HG03280 (cell line): ENCODE measurements around the gene SPSB3.
"Not testable (repeated sequence)": the region's sequence is repeated elsewhere in the genome, so short reads cannot be mapped to it uniquely, and the experiment has no call there.

Experiments
- ATAC-seq: cut with Tn5 transposase; IDR thresholded peaks from one replicate; pipeline ENCODE4 v1.9.1; 2021; ENCODE audit warnings: mild to moderate bottlenecking, moderate library complexity; ENCODE audit not compliant: unreplicated experiment

Gene SPSB3

DNA sequence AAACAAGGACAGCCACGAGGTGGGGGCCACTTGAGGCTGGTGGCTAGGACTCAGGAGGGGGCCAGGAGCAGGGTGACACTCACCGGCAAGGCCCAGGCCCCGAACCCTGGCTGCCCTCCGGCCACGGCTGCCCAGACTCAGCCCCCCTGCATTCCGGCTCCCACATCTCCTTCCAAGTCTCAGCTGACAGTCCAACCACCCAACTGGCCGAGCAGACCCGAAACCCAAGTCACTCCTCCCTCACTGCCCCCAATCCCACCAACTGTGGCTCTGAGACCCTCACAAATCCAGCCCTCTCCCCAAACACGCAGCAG lies 34.9 kb upstream of the SPSB3 start:
- no peak for ATAC-seq

DNA sequence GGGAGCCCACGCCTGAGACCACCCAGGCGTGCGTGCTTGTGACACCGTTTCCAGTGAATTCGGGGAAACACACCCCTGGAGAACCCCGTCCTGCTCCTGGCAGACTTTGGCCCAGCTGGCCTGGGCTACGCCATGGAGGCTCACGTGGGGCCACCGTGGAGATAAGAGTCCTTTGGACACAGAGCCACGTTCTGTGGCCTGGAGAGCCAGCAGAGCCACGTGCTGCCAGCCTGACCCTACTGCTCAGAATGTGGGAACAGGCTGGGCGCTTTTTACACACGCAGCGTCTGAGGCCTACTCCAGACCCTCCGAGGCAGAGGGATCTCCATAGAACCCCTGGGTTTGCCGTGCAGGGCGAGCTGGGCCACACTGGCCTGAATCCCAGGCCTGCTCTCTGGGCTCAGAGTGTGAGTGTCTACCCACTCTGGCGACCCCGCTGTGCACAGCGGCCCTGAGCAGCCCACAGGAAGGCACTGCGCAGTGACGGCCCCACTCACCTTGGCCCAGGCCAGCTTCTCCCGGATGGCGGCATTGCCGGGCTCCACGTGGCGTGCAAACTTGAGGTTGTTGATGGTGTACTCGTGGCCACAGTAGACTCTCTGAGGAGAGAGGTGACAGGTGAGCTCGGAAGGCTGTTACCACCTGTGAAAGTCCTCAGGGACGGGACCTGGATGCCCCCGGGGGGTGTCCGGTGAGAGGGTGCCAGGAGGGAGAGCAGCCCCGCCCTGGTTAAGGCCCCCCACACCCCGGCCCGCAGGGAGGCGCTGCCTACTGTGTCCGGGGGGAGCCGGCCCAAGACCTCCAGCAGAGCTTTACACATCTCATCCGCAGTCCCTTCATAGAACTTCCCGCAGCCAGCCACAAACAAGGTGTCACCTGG lies 34.3 kb upstream of the SPSB3 start:
- no peak for ATAC-seq

DNA sequence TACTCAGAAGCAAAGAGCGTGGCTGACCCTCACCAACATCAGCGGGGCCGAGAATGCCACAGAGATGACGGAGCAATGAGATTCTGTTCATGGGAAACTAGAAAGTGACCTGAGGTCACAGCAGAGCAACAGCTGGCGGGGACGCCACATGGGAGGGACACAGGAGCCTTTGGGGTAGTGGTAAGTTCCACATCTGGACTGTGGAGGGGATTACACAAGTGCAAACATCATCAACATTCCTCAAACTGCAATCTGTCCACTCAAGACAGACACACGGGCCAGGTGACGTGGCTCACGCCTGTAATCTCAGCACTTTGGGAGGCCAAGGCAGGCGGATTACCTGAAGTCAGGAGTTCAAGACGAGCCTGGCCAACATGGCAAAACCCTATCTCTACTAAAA lies 33.1 kb upstream of the SPSB3 start:
- no peak for ATAC-seq

DNA sequence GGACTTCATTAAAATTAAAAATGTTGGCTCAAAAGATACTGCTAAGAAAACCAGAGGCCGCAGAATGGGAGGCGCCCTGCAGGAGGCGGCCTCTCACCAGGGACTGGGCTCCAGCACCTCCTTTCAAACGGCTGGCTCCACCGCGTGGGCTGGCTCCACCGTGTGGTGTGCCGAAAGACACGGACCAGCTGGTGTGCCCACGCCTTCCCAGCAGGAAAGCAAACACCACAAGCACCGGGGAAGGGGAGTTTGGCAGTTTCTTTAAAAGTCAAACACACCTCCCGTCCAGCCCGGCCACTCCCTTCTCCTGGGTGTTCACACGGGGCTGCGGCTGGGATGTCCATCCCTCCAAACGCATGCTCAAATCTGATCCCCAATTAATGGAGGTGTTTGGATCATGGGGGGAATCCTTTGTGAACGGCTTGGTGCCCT lies 30.4 kb upstream of the SPSB3 start:
- no peak for ATAC-seq

DNA sequence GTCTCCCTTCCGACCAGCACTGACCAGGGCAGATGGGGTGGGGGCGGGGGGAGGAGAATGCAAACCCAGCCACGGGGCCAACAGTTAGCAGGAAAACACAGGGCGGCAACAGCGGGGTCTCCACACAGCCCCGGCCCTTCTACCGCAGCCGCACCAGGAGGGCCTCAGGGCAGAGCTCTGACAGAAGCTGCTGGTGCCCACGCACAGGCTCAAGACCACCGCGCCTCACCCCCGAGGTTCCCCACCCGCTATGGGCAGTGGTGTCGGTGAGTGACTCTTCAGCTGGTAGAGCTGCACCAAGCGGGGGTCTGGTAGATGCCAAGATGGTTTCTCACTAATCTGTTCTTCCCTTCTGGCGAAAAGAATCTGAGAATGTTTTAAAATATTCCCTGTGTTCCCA lies 28.2 kb upstream of the SPSB3 start:
- no peak for ATAC-seq

DNA sequence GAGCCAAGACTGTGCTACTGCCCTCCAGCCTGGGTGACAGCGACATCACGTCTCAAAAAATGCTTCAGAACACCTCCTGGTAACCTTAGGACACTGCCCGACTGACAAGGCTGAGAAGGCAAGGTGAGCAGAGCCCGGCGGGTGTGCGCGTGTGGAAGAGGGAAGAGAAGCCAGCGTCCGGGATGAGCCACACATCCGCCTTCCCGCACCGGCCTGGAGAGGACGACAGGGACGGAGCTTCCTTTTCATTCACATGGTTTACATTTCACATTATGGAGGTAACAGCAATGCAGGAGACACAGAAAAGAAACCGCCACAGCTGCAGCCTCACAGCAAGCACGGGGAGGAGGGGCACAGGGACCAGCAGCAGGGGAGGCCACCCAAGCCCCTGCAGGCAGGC lies 27.7 kb upstream of the SPSB3 start:
- no peak for ATAC-seq

DNA sequence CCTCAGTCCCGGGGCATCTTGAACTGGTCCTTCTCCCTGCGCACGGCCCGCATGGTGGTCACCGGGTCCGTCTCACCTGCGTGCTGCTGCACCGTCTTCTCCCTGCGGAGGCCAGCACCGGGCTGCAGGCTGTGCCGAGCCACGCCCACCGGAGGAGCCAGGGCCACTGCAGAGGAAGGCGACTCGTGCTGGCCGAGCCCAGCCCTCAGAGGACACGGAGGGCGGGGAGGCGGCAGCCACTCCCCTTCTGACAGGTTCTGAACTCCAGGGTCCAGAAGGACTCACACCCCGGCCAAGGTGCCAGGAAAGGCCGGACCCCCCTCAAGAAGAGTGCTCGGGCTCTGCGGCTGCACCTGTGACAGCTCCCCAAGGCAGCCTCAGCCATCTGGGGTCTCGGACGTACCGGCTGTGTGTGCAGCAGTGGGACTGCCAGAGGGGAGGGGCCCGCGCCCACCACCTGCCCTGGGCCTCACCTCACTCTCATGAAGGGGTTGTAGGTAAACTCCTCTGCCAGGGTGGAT lies 27.0 kb upstream of the SPSB3 start:
- no peak for ATAC-seq

DNA sequence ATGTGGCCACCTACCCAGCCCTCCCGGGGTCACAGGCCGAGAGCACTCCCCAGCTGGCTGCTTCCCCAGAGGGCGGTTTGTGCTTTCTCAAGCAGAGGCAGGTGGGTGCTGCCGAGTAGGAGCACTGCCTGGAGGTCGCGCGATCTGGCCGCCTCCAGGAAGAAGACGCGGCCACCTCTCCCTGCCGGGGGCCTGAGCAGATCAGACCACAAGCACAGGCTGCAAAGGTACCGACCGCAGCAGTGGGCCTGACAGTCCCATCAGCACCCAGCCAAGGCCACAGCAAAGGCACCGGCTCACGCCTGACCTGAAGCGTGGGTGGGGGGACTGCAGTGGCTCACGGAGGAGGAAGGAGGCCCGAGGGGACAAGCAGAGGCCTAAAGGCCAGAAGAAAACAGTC lies 26.3 kb upstream of the SPSB3 start:
- ATAC-seq = no peak

DNA sequence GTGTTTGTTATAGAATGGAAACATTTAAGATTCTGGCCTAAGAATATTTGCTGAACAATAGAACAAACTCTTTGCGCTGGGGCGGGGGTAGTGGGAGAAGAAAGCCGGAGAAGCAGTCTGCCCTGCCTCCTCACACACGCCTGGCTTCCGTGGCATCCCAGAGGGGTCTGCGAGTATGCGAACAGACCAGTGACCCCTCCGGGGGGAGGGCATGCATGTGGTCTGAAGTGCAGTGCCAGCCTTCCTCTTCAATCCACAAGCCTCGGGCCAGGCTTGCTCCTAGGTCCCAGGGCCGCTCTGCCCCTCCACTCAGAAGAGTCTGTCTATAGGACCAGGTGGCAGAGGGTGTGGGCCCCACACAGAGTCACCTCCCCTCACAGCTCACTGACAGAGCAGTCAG lies 25.3 kb upstream of the SPSB3 start:
- no peak for ATAC-seq

DNA sequence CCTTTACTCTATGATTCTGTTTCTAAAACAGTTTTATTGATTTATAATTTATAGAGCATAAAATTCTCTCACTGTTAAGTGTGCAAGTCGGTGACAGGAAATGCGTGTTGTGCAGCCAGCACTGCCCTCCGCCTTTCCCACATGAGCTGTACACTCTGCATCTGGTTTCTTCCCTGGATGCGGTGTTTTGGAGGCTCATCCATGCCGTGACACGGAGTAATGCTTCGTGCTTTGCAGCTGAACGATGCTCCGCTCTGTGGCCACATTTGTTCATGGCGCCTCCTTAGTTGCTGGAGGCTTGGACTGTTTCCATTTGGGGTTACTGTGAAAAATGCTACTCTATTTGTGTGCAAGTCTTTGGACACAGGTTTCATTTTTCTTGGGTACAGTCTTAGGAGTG lies 18.3 kb upstream of the SPSB3 start:
- no peak for ATAC-seq

DNA sequence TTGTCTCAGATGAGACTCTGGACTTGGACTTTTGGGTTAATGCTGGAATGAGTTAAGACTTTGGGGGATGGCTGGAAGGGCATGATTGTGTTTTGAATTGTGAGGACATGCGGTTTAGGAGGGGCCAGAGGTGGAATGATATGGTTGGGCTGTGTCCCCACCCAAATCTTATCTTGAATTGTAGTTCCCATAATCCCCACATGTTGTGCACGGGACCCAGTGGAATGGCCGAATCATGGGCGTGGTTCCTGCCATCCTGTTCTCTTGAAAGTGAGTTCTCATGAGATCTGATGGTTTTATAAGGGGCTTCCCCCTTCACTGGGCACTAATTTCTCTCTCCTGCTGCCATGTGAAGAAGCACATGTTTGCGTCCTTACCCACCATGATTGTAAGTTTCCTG lies 16.9 kb upstream of the SPSB3 start:
- ATAC-seq = not testable (repeated sequence)

DNA sequence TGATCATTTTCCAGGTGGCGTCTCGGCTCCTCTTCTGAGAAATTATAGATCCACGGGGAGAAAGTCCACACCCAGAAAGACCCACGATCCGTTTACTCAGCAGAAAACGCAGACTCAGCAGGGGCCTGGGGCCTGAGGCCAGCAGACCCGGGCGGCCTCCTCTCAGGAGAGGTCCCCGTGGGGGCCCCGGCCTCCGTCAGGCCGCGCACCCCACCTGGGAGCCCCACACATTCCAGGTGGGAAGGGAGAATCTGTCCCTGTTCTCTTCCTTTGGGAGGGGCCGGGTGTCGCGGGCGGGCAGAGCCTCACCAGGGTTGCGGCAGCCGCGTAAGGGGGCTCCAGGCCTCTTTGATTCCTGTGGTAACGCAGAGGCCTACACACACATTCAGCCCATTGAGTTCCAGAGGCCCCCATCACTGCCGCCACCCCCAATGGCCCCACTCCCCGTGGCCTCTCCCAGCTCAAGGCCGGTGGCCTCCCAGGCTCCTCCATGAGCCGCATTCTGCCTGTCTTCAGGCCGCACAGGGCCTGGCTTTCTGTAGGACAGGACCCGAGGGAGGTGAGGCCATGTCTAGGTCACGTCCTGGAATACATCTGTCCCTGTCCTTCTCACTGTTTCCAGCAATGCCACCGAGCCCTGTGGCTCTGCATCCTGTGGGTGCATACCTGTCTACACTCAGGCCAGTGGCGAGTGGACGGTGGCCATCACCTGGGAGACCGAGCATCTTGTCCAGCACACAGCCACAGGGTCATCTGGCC lies 12.7 kb upstream of the SPSB3 start:
- ATAC-seq = no peak

DNA sequence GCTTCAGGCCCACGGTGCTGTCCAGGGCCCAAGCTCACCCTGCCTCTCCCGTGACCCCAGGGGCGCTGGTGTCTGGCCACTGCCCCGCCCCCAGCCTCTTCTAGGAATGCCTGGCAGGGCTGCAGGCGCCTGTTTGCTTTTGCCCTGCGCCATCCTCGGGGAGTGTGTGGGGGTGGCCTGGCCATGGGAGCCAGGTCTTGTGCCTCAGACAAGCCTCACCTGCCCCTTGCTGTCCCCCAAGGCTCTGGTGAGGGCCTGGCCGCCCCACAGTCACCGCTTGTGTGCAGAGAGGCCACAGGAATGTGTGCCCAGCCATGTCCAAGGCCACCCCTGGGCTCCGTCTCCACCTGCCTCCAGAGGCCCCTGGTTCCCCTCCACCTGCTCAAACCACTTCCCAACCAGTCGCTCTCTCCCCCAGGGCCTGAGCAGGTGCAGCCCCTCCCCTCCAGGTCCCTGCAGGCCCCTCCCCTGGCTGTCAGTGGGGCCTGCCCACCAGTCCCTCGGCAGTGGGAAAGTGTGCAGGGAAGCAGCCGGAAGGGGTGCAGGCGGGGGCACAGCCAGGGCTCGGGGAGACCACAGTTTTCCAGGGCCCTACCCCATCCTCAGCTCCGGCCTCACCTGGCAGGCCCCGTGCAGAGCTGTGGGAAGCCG lies 12.0 kb upstream of the SPSB3 start:
- no peak for ATAC-seq

DNA sequence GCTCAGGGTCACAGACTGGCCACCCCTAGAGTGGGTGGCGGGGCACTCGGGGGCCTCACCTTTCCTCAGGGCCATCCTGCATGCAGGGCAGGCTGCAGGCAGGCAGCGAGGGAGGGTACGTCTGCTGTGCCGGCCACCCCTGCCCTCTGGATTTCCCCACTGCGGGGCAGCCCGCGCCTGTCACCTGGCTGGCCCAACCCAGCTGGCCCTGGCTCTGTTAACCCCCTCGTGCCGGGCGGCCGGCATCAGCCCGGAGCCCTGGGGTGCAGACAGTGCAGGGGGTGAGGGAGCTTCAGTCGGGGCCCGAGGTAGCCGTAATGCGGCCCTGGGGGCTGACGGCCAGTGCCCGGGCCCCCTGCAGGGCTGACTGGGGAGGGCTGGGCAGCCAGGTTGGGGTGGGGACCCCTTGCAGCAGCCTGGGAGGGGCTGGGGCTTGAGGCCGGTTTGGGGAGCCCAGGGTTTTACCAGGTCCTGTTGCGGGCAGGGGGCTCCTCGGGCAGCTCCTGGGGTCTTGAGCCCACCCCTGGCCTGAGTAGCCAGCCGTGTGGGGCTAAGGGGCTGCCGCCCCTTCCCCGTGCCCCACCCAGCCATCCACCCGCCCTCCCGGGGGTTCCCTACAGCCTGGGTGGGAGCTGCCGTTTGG lies 11.3 kb upstream of the SPSB3 start, which contains the start of gene IGFALS:
Gene IGFALS, minus strand, starts transcription at position 128 of the 643 bp plus-strand sequence. Its CDS starts 53 bp downstream, at position 75.
- no peak for ATAC-seq

DNA sequence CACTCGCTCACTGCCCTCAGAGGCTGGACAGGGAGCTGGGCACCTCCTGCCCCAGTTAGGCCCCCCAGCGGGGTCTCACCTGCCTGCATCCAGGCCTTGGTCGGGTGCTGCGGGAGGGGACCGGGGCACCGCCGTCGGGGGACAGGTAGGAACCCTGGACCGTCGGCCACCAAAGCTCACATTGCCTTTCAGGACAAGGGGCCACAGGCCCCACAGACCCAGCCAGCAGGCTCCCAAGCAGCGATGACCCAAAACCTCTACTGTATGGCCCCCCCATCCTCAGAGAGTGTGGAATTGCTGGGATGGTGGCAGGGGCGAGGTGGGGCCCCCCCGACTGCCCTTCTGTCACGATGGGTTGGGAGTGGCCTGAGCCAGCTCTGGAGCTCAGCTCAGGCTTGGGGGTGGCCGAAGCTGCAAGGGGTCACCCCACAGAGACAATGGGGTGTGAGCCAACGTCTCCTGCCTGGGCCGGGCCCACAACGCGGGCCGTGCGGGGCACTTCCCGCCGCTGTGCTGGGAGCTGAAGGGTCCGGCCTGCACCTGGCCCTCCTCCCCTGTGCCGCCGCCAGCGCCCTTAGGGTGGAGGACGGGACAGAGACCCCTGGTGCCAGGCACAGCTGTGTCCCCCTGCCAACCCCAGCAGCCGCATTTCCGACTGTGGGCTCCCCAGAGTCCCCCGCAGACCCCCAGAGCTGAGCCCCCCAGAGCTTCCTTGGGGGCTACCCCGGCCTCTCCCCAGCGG lies 10.6 kb upstream of the SPSB3 start:
- no peak for ATAC-seq

DNA sequence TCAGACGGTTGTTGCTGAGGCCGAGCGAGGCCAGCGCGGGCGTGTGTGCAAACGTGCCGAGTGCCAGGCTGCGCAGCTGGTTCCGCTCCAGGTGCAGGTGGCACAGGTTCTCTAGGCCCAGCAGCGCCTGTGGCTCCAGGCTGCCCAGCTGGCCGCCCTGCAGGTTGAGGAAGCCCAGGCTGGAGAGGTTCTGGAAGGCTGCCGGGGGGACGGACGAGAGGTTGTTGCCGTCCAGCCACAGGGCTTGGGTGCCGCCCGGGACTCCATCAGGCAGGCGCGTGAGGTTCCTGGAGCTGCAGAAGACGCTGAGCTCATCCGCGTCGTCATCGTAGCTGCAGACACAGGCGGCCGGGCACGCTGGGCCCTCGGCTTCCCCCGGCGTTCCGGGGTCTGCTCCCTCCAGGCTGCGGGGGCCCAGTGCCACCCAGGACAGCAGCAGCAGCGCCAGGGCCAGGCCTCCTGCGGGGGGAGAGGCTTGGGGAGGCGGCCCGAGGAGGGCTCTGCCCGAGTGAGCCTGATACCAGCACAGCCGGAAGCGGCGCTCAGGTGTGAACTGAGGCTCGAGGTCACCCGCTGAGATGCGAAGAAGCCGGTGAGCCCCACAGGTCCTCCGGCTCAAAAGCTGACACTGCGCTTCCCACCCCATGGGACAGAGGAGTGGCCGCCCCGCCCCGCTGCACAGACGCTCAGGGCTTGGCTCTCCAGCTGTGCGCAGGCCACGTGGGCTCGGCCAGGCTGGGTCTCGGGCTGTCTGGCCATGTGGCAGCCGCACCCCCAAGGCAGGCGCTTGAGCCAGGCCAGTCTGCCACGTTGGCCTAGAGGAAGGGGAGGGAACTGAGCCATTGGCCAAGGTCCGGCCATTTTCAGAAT lies 9.8 kb upstream of the SPSB3 start:
- no peak for ATAC-seq

DNA sequence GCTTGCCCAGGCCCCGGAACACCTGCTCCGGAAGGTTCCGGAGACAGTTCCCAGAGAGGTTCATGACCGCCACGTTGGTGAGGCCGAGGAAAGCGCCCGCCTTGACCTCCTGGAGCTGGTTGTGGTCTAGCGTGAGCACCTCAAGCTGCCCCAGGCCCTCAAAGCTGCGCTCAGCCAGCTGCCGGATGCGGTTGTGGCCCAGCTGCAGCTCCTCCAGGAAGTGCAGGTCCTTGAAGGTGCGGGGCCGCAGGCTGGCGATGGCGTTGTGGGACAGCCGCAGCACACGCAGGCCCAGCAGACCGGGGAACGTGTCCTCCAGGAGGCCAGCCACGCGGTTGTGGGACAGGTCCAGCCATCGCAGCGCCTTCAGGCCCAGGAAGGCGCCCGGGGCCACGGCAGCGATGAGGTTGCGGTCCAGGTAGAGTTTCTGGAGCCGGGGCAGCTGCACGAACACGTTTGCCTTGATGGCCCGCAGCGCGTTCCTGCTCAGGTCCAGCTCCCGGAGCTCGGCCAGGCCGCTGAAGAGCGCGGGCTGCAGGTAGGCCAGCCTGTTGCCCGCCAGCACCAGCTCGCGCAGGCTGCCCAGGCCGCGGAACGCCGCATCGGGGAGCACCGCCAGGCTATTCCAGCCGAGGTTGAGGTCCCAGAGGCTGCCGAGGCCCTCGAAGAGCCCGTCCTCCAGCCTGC lies 9.0 kb upstream of the SPSB3 start:
- no peak for ATAC-seq

DNA sequence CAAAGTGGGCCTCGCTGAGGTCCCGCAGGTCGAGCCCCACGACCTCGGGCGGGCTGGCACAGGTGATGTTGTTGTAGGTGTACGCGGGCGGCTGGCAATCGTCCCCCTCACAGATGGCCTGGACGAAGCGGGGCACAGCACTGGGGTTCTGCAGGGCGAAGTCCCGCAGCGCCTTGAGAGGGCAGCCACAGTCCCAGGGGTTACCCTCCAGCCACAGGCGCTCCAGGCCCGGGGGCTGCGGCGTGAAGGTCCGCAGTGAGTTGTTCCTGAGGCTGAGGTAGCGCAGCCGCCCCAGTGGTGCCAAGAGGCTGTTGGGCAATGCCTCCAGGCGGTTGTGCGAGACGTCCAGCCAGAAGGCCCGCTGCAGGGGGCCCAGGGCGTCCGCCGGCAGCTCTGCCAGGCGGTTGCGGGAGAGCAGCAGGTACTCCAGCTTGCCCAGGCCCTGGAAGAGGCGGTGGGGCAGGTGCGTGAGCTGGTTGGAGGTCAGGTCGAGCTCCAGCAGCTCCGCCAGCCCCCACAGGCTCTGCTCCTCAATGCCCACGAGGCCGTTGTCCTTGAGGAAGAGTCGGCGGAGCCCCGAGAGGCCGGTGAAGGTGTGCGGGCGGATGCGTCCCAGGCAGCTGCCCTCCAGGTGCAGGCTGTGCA lies 8.4 kb upstream of the SPSB3 start:
- no peak for ATAC-seq
